ENCODE measurements around the gene ZNF564.

Gene ZNF564

DNA sequence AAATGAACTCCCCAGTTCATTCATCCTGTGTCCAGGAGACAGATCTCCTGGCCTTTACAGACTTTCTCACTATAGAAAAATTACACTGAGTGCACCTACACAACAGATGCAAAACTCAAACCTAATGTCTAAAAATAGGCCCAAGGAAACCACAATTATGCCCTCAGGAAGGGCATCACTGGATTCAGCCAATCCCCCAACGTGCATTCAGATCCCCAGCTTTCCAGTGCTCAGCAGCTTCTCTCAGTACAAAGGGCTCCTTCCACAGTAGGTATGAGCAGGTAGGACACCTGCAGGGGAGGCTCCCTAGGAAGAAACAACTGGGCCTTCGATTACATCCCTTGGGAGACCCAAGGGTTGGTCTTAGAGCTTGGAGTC is 68.8 kb downstream of the ZNF564 start:
- Mint-ChIP-seq H3K27ac (no peak overlapping the region), H3K9me3 (no peaks in the 10 kb centered on the region), H3K4me1 (peaks cover 51% of the 10 kb centered on the region), H3K27me3 (no peaks in the 10 kb centered on the region), H3K4me3 (peak overlapping the region; percentile 13 to 62)
- DNase-seq (no peak), ATAC-seq (no peak)

- ATAC-seq (no peak), DNase-seq (no peak)
- no peaks in the 10 kb centered on the region for H3K9me3 Mint-ChIP-seq
- H3K27ac Mint-ChIP-seq, result no peak overlapping the region
- peak overlapping the region in 1 of 2 donors; percentile 62 for H3K4me3 Mint-ChIP-seq
- H3K4me1 Mint-ChIP-seq, result peaks cover 51% of the 10 kb centered on the region
- no peaks in the 10 kb centered on the region for H3K27me3 Mint-ChIP-seq
Observed at GRCh38 chr19:12481781-12482508, 69.3 kb downstream of the ZNF564 start.

DNA sequence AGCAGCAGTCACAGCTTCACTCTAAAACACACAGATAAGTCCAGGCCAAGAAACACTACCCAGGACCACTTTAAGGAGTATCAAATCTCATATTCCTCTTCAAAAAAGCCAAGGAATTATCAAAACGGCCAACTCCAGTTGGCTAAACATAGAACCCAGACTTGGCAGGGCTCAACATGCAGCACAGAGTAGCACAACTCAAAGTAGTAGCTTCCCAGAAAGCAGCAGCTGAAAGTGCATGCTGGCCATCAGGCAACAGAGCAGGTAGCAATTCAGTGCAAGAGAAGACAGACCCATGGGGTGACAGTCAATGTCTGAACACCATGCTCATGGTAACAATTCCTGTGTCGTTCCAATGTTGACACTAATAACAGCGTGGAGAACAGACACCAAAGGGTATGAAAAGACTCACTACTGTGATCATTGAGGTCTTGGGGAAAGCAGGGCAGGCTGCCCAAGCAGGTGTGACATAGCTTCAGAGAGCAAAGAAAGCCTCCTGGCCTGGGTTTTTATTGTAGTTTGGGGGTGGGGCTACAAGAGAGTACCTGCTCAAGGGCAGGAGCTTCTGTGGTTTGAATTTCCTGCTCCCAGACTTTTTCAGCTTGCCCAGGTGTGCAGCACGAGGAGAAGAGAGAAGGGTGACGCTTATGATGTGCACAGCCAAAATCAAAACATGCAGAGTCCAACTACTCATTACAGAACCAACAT is 72.9 kb downstream of the ZNF564 start:
- no peaks in the 10 kb centered on the region for H3K27me3 Mint-ChIP-seq
- peaks cover 34% of the 10 kb centered on the region for H3K4me1 Mint-ChIP-seq
- ATAC-seq (no peak), DNase-seq (no peak)
- peak overlapping the region in 1 of 2 donors; percentile 15 for H3K27ac Mint-ChIP-seq
- H3K9me3 Mint-ChIP-seq, result no peaks in the 10 kb centered on the region
- H3K4me3 Mint-ChIP-seq, result no peak overlapping the region
